GM19463 (cell line): ENCODE measurements around the gene CCDC57.

Experiments
- ATAC-seq: cut with Tn5 transposase; IDR thresholded peaks from one replicate; pipeline ENCODE4 v1.9.1; 2021; ENCODE audit warnings: mild to moderate bottlenecking, moderate library complexity; ENCODE audit not compliant: unreplicated experiment

Gene CCDC57

DNA sequence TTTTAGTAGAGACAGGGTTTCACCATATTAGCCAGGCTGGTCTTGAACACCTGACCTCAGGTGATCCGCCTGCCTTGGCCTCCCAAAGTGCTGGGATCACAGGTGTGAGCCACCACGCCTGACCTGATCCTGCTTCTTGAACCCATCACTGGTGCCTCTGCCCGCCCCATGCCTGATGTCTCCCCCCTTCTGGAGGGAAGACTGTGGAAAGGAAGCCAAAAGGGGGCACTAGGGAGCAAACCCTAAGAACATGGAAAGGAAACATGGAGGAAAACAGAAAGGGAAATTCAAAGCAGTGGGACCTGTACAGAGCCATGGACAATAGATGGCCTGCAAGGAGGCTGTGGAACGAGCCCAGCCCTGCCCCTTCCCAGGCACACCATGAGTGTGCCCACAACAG, 83.5 kb downstream of the CCDC57 start:
- no peak for ATAC-seq

DNA sequence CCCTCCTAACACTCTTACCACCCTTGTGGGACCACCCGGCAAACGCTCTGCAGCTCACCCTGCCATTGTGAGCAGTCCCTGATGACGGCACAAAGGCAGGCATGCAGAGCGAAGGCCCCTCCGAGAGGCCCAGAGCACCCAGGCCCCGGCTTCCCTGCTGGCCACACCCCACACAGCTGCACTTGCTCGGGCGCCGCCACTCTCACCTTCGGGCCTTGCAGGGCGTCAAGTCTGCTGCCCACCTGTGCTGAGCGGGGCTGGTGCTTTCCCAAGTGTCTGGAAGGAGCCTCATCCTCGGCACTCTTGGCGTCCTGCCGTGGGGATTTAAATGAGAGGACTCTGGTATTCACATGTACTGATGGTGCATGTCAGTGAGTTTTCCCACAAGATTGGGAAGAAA, 84.4 kb downstream of the CCDC57 start:
- no peak for ATAC-seq

DNA sequence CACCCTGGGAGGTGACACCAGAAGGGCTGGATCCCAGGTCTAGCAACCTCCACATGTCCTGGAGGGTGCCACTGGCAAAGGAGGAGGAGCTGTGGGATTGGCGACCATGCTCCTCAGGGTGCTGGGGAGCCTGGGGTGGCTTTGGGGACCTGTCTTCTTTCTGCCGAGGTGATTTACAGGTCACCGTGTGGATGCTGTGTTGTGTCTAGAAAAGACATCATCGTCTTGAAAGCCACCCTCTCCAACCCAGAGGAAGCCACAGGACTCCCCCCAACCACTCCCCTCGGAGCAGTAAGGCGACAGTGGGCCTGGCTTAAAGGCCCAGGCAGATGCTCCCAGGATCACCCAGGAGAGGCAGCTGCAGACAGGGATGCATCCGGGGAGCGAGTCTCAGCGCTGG, 84.9 kb downstream of the CCDC57 start:
- ATAC-seq = no peak

DNA sequence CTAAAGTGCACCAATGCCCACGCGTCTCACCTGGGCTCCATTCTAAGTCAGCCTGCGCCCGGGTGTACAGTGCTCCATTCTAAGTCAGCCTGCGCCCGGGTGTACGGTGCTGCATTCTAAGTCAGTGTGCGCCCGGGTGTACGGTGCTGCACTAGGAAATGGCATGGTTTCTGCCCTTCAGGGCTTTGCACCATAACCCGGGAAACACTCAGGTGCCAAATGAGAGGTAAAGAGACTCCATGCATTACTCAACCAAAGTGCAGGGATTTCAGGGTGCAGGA, 85.4 kb downstream of the CCDC57 start:
- no peak for ATAC-seq

DNA sequence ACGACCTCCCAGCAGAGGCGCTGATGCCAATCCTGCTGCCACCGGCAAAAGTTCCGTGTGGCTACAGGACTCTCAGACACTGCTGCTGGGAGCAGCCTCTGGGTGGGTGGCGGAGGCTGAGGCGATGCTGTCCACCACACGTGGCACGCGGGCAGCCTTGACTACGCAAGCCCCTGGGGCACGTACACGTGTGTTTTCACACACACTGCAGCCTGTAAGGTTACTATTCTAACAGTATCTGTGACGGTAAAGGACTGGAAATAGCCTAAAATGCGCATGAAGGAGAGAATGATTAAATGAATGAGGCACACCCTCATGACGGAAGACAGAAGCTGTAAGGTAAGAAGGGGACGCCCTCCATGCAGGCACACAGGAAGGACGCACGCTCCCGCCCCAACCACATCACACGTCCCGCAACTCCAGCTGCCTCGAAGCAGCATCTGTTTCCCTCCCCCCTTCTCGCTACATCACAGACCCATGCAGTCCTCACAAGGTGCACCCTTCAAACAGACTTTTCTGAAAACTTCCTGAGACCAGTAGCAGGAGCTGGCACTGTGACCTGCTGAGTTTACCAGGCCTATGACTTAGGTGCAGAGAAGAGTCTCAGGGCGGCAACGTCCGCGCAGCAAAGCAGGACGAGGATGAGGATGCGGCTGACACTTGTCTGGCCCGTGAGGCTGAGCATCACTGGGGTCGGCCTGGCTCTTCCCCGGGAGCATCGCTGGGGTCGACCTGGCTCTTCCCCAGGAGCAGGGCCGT, 85.9 kb downstream of the CCDC57 start:
- no peak for ATAC-seq

DNA sequence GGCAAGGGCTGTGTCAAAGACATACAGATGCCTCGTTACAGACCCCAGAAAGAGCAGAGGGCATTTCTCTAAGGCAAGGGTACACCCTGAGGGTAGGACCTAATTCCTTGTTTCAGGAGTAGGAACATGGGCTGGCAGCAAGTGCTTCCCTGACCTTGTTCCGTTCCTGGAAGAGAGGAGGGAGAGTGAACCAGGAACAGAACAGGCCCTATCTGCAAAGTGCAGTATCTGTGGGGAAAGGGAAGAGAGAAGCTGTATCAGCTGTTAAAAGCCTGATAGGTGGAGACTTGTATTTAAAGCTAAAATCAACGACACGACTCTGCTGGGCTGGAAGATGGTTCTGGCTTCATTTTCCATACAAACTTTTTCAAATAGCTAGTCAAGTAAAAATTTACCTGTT, 88.5 kb downstream of the CCDC57 start:
- ATAC-seq = no peak

DNA sequence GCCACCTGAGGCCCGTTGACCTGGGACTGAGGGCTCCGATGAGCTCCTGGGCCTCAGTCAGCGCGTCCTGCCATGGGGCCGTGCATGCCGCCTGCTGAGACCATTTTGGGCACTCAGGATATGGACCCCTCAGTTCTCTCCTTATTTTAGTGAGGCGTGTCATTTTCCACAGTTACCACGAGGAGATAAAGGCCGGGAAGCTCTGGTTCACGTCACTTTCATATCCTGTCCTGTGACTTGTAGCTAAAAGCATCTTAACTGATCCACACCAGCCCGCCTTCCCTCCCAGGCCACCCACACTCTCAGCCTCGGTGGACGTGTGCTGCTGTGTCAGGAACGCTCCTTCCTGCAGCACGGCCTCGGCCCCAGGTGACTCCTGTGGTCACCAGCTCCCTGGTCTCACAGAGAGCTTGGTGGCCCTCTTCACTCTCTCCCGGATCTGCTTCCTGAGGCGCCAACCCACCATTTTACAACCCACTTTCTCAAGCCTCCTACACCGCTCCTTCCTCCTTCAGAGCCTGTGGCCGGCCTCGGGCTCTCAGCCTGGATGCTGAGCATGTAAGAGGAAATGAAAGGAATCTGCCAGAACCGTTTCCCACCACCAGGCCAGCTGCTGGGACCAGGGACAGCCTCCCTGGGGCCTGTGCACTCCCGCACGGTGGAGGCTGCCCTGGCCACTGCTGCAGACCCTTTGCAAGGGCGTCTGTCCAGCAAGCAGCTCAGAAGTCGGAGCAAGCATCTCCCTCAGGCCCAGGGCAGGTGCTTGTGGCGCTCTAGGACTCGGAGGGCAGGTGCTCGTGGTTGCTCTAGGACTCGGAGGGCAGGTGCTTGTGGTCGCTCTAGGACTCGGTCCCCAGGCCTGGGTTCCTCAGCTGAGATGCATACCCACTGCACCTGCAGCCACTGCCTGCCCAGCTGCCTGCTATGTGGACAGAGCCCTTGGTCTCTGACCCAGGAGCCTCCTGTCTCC, 90.7 kb downstream of the CCDC57 start:
- no peak for ATAC-seq

DNA sequence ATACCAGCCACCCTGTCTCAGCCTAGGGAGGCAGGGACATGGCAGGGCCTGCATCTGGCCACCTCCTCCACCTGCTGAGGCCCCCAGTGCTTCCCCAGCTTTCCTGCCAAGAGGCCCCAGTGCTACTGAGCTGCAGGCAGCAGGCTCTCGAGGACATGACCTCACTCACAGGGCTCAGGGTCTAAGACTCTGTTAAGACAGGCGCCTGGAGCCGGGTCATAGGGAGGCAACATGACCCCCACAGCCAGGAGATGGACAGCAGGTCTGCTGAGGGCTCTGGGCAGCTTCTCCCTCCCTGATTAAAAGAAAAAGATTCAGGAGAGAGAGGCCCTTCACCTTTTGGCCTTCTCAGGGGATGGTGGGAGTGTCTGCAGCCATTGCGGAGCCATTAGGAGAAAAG, 91.4 kb downstream of the CCDC57 start:
- no peak for ATAC-seq

DNA sequence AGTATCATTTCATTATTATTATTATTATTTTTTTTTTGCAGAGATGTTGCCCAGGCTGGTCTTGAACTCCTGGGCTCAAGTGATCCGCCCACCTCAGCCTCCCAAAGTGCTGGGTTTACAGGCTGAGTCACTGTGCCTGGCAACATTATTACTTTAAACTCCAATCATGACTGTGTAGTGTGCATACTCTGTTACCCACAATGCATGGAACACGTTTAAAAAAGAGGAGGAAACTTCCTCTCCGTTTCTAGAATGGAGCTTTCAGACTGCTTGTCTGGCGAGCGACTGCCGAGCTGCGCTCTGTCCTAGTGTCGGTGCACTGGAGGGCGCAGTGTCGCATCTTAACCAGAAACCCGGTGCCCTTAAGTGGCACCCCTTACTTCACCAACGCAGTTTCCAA, 92.5 kb downstream of the CCDC57 start:
- ATAC-seq = no peak

DNA sequence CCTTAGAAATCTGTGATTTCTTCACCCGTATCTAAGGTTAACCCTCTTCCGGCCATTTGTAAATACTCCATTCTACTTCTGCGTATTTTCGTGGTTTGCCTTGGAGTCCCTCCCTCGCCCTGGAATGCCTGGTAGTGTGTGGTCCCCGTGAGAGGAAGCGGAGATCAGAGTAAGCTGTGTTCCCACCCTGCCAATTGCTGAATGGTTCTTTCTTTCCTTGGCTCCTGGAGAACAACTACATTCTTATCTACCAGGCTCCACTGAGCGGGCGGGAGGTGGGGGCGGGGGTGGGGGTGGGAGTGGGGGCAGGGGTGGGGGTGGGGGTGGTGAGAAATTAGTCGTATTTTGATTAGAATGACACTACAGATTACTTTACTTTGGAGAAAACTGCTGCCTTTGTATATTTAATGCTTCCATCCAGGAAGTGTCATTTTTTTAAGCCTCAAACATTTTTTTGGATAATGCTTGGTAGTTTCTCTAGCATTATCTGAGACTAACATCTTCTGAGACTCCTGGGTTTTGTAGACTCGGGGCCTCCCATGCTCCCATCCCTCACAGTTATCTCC, 93.7 kb downstream of the CCDC57 start:
- no peak for ATAC-seq

DNA sequence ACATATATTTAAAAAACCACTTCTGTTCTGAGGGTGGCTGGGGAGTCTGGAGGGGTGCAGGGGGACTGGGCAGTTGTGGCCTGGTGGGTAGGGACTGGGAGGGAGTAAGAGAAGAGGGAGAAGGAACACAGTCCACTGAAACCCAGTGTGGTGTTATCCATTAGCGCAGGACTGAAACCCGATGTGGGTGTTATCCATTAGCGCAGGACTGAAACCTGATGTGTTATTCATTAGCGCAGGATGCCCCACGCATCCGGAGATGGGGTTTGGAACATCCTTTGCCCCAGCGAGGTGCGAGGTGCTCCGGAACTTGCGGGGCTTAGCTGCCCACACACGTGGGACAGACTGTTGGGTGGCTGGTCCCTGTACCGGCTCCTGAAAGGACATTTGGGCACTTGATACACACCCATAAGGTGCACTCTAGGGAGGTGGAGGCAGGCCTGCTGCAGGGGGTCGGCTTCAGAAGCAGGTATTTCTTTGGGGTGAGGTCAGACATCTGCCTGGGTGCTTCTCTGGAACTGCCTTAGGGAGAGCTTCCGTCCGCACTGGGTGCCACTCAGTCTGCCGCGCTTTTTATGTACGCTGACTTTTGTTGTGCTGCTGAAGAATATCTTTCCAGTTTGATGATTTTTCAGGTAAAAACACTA, 94.4 kb downstream of the CCDC57 start:
- ATAC-seq = no peak

DNA sequence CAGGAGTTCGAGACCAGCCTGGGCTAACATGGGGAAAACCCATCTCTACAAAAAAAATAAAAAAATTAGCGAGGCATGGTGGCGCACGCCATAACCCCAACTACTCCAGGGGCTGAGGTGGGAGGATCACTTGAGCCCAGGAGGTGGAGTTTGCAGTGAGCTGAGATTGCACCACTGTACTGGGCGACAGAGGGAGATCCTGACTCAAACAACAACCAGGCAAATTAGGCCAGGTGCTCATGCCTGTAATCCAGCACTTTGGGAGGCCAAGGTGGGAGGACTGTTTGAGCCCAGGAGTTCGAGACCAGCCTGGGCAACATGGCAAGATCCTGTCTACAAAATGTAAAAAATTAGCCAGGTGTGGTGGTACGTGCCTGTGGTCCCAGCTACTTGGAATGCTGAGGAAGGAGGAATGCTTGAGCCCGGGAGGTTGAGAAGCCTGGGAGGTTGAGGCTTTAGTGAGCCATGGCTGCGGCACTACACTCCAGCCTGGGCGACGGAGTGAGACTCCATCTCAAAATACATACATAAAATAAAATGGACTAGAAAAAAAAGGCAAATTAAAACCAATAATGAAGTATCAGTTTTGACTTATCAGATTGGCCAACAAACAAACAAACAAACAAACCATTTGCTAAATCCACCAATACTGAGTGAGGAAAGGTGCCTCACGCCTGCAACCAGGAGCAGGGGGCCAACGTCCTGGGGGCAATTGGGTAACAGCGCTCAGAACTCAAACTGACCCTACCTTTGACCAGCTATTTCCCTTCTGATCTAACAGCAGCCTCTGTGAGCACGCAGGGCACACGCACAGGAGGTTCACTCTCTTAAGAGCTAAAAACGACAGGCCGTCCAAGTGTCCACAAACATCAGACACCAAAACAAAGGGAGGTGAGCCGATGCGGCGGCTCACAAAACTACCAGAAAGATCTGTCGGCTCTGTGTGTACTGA, 95.2 kb downstream of the CCDC57 start:
- ATAC-seq = no peak

DNA sequence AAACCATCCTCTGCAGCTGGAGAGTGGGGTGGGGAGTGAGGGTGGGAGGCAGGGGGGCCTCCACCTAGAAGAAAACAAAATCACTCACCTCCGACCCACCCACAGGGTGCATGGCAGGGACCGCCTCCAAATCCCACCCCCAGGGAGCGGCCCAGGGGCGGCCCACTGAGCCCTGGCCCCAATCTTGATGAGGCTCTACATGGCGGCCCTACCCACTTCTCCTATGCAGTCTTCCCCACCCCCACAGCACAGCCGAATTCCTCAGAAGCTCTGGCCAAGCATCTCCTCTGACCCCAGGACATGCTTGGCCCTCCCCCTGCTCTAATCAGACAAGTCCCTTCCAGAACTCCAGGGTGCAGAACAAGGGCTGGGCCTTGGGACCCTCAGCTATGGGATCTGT, 96.4 kb downstream of the CCDC57 start:
- ATAC-seq = no peak

DNA sequence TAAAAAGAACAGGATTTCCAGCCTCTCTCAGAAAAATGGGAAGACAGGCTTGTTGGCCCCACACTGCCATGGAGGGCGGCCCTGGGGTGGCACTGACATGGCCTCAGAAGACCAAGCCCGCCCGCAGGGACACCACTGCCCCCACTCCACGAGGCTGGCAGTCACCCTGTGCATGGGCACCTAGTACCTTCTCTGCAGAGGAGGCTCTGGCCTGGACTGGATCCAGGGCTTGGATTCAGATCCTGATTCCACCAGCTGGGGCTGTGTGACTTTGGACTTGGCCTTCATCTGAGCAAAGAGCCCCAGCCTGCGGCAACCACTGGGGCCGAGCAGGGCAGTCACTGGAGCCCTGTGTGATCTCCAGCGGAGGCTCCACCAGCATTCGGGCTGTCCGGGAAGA, 97.8 kb downstream of the CCDC57 start:
- no peak for ATAC-seq

DNA sequence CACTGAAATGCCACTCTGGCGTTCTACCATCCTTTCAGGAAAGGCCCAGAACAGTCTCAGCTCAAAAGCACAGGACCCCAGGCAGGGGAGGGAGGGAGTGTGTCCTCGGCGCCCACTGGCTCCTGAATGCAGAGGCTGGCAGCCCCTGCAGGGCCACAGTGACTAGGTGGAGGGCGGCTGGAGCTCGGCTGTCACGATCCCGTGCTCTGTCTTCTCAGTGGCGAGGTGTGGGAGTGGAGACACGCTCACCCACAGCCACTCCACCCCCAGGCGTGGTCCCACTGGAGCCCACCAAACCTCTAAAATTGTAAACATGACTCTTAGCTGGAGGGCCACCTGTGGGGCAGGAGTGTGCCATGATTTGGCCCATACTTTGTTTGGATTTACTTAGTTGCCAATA, 98.2 kb downstream of the CCDC57 start:
- ATAC-seq = no peak

DNA sequence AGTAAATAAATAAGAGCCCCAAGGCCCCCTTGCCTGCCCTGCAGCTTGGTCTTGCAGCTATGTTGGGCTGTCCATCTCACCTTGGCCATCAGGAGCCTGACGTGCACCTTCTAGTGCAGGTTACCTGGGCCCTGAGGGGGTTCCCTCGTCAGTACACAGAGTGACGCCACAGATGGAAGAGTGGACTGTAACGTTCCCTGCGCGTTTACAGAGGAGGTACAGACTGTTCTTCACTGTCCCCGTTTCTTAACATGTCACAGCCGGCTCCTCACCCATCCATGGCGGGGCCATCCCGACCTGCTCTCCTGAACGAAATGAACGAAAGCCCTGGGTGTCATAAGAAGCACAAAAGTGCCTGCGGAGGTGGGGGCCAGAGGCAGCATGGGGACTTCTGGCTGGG, 98.7 kb downstream of the CCDC57 start:
- ATAC-seq = no peak

DNA sequence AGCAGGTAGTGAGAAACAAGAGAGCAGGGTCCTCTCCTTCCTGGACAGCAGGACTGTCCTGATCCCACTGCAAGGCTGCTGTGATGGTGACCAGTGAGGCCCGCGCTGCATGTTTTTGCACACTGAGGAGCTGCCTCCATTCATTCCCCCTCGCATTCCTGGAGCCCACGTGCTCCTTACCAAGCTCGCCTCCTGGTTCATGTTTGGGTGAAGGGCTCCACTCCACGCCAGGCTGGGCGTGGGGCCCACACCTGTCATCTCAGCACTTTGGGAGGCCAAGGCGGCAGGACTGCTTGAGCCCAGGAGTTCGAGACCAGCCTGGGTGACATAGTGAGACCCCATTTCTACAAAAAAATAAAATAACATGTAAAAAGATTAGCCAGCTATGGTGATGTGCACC, 99.2 kb downstream of the CCDC57 start:
- ATAC-seq = no peak

DNA sequence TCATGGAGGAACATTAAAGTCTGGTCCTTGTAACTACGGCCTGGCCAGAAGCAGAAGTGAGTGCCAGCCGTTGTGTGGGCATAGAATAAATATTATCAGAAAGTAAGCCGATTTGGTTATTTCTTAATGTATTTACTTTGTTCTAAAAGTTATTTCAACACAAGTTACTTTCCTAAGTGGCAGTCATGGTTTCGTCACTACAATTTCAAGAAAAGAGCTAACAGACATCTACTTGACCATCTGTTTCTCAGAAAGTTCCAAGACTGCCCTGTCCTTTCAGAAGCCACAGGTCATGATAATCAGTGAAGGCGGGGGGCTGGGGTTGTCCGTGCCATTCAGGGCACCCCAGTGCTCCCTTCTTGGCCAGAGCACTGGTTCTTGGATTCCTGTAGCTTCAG, 99.7 kb downstream of the CCDC57 start:
- no peak for ATAC-seq

DNA sequence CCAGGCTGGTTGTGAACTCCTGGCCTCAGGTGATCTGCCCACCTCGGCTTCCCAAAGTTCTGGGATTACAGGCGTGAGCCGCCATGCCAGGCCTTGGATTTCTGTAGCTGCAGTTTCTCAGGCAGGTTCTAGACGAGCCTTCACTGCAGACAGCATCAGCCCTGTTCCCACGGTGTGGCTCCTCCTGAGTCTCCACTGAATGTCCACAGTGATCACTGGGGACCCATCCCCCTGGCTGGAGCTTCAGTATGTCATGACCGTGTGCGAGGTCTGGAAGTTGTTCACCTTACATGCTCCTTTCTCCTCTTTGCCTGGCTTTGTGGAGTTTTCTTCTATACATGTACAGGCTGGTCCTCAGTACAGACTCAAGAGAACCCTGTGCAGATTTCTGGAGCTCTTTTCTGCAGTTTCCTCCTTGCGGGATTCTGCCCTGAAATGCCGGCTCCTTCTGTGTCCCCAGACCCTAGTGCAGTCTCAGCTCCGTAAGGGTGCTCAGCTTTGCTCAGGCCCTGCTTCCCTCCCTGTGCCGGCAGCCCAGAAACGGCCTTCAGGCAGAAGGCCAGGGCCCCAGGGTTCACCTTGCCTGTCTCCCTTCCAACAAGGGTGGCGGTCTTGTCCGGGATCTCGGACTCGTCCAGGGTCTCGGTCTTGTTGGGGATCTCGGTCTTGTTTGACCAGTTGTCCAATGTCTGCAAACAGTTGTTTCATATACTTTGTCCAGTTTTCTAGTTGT, 100.3 kb downstream of the CCDC57 start:
- no peak for ATAC-seq

DNA sequence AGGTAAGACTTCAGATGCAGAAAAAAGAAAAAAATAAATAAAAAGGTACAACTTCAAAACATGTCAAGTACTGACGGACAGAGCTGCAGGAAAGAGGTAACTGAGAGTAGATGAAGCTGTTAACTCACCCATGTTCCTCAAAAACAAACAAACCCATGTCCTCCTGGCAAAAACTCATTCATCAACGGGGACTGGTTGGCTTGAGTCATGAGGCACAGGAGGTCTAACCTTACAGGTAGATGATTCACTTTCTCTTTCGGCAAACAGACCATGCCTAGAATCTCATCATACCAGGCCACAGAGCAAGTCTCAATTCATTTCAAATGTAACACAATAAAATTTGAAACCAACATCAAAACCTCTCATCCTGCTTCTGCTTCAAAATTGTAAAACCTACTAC, 102.3 kb downstream of the CCDC57 start:
- no peak for ATAC-seq
